Chondrocyte (in vitro differentiated cells): ENCODE results near the gene INTS4. TPM values are rescaled to one million over a fixed set of nuclear protein-coding genes. Genes with fewer than 3 reads are reported as not detected.
A peak's percentile ranks its signal among the peaks of the same experiment; 100 is the strongest.
"Not testable (repeated sequence)": the region's sequence is repeated elsewhere in the genome, so short reads cannot be mapped to it uniquely, and the experiment has no call there.

Source experiments
- DNase-seq: peaks from one replicate; pipeline ENCODE4 v3.0.0; 2021; ENCODE audit warnings: mixed read lengths, low spot score
- H3K27ac Mint-ChIP-seq: one replicate; pipeline ENCODE4 v1.8.0; 2021; ENCODE audit warnings: mild to moderate bottlenecking, moderate library complexity, mixed read lengths; ENCODE audit not compliant: unreplicated experiment
- H3K27me3 Mint-ChIP-seq: 2 replicates; pipeline ENCODE4 v1.8.0; 2021; ENCODE audit warnings: low read depth, mixed read lengths
- H3K36me3 Mint-ChIP-seq: 2 replicates; pipeline ENCODE4 v1.8.0; 2021; ENCODE audit warnings: low read depth, mixed read lengths
- H3K4me1 Mint-ChIP-seq: 2 replicates; pipeline ENCODE4 v1.8.0; 2021; ENCODE audit warnings: low read depth, mild to moderate bottlenecking, mixed read lengths
- H3K4me3 Mint-ChIP-seq: one replicate; pipeline ENCODE4 v1.8.0; 2021; ENCODE audit warnings: mild to moderate bottlenecking, moderate library complexity, mixed read lengths; ENCODE audit not compliant: unreplicated experiment
- H3K9me3 Mint-ChIP-seq: 2 replicates; pipeline ENCODE4 v1.8.0; 2021; ENCODE audit warnings: low read depth, mixed read lengths
- total RNA-seq: library from RNA; stranded (reverse); gene quantifications from 3 replicates; pipeline ENCODE4 v1.2.1, GENCODE V29; 2021
- TF ChIP-seq, protein P1 (sequence below): fragments of 200-600 bp; sonication (generic); IDR thresholded peaks from 2 replicates; pipeline ENCODE4 v1.5.0; 2021; ENCODE audit warnings: antibody characterized with exemption, mild to moderate bottlenecking, moderate library complexity

The INTS4 gene
- total RNA-seq, 1 donor from 2014 or later = 26.9 TPM

DNA sequence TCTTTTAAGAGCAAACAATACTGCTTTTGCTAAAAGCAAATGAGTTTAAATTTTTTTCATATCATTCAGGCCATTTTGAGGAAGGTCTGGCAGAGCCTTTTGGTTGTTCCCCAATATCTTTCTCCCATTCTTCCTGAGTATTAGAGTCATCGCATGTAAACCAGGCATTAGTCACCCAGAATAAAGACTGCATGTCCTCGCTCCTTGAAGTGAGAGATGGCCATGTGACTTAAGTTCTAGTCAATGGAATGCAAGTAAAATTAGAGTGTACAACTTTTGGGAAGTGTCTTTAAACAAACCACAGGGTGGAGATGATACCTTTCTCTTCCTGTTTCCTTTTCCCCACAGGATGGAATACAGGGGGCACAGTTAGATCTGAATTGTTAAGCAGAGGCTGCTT is 76.8 kb downstream of the INTS4 start:
- DNase-seq, H3K27me3 Mint-ChIP-seq, H3K36me3 Mint-ChIP-seq, H3K27ac Mint-ChIP-seq, H3K9me3 Mint-ChIP-seq, H3K4me3 Mint-ChIP-seq: not testable (repeated sequence)
- H3K4me1 Mint-ChIP-seq = peaks cover 30% of the 10 kb centered on the region

DNA sequence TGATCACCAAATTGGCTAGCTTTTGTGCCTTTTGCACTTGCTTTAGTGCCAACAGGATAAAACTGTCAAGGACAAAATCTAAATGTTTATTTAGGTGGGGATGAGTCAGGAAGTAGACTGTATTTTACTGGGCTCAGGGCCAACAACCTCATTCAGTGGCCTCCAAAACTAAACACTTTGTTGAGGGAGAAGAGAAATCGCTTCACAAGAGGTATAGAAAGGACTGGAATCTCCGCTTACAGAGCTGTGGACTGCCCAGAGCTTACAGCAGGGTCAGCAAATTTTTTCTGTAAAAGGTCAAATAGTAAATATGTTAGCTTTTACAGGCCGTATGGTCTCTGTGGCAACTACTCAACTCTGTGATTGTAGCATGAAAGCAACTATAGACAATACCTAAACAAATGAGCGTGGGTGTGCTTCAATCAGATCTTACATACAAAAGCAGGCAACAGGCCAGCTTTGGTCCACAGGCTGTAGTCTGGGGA is 80.1 kb downstream of the INTS4 start:
- Mint-ChIP-seq H3K4me1 (peaks cover 42% of the 10 kb centered on the region), H3K27ac (peak overlapping the region; percentile 95)
- H3K36me3 Mint-ChIP-seq = not testable (repeated sequence)

DNA sequence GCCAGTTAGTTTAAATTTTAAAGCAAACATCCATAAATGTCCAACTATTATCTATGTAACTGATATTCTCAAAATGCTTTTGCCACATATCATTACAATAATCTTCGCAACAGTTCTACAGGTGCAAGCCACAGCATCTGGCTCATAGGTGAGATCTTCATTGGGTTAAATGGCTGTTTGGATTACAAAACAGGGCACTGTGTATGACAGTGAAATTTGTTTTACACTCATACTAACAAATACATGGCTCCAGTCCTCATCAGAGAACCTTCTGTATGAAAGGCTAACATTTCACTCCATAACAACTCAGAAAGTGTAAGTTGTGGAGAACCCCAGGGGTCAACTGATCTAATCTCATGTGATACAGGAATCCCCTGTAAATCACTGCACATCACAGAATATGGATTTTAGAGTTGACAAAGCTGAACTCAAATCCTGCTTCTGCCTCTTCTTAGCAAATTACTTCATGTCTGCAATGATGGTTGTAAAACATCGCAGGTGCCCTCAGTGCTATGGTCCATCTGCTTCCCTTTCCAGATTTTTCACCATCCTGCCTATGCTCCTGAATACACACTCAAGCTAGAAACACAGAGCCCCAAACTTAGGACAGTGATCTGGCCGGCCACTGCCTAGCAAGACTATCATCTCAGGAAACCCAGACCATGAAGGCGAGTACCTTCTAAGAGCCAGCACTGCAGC is 80.7 kb downstream of the INTS4 start:
- Mint-ChIP-seq H3K27ac (peak overlapping the region; percentile 95), H3K4me1 (peaks cover 42% of the 10 kb centered on the region)
- not testable (repeated sequence) for H3K4me3 Mint-ChIP-seq, H3K36me3 Mint-ChIP-seq, DNase-seq, H3K9me3 Mint-ChIP-seq, H3K27me3 Mint-ChIP-seq

More for the DNA sequence above, 80.1 kb downstream of the INTS4 start:
- DNase-seq, H3K27me3 Mint-ChIP-seq, H3K4me3 Mint-ChIP-seq, H3K9me3 Mint-ChIP-seq: not testable (repeated sequence)

DNA sequence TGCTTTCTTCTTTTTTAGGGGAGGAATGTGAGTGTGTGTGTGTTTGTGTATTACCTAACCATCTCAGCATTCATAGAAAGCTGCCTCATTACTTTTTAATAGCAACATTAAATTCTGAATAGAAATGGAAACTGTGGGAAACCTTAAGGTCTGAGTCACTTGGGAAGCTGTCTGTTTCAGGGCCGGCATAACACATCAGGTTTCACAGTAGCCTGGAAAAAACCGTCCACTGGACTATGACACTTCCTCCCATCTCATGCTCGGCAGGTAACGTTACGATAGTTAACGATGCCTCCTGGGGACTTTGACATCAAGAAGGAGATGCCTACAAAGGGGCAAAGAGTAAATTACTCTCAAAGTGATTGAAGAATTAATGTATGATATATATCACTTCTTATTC is 83.6 kb downstream of the INTS4 start:
- H3K27ac Mint-ChIP-seq = peak overlapping the region; percentile 99
- not testable (repeated sequence) for DNase-seq, H3K36me3 Mint-ChIP-seq, H3K4me3 Mint-ChIP-seq, H3K27me3 Mint-ChIP-seq, H3K9me3 Mint-ChIP-seq
- H3K4me1 Mint-ChIP-seq = peaks cover 42% of the 10 kb centered on the region

DNA sequence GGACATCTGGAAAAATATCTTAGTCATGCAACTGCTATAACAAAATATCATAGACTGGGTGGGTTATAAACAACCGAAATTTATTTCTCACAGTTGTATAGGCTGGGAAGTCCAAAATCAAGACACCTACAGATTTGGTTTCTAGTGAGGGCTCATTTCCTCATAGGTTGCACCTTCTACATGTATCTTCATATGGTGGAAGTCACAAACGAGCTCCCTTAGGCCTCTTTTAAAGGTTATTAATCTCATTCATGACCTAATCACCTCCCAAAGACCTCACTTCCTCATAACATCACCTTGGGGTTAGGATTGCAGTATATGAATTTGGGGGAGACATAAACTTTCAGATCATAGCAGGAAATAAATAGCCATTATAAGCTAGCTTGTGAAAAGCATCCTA is 85.2 kb downstream of the INTS4 start:
- Mint-ChIP-seq H3K36me3 (peaks cover 5% of the 10 kb centered on the region), H3K27me3 (no peaks in the 10 kb centered on the region), H3K4me1 (peaks cover 28% of the 10 kb centered on the region), H3K4me3 (no peak overlapping the region), H3K9me3 (no peaks in the 10 kb centered on the region), H3K27ac (no peak overlapping the region)
- DNase-seq = no peak
- TF ChIP-seq, protein P1, sequence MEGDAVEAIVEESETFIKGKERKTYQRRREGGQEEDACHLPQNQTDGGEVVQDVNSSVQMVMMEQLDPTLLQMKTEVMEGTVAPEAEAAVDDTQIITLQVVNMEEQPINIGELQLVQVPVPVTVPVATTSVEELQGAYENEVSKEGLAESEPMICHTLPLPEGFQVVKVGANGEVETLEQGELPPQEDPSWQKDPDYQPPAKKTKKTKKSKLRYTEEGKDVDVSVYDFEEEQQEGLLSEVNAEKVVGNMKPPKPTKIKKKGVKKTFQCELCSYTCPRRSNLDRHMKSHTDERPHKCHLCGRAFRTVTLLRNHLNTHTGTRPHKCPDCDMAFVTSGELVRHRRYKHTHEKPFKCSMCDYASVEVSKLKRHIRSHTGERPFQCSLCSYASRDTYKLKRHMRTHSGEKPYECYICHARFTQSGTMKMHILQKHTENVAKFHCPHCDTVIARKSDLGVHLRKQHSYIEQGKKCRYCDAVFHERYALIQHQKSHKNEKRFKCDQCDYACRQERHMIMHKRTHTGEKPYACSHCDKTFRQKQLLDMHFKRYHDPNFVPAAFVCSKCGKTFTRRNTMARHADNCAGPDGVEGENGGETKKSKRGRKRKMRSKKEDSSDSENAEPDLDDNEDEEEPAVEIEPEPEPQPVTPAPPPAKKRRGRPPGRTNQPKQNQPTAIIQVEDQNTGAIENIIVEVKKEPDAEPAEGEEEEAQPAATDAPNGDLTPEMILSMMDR = no peak

DNA sequence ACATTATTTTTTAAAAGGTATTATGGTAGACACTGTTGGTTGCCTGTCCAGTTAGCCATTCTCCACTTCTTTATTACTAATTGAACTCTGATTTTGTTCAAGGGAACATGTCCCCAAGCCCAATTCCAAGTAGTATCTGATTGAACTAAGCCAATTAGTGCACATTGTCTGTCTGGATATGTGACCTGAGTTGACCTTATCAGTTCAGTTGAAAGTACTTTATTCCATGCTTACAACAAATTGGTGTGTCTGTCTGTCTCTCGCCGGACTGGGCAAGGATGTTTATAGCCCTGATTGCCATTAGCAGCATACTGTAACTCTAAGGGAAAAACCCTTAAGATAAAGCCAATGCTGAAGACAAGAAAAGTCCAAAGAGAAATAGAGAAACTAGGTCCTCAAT is 85.6 kb downstream of the INTS4 start:
- Mint-ChIP-seq H3K9me3 (no peaks in the 10 kb centered on the region), H3K27ac (no peak overlapping the region), H3K36me3 (peaks cover 7% of the 10 kb centered on the region), H3K4me1 (peaks cover 24% of the 10 kb centered on the region), H3K4me3 (no peak overlapping the region), H3K27me3 (no peaks in the 10 kb centered on the region)
- DNase-seq = no peak
- TF ChIP-seq, protein P1 = no peak

DNA sequence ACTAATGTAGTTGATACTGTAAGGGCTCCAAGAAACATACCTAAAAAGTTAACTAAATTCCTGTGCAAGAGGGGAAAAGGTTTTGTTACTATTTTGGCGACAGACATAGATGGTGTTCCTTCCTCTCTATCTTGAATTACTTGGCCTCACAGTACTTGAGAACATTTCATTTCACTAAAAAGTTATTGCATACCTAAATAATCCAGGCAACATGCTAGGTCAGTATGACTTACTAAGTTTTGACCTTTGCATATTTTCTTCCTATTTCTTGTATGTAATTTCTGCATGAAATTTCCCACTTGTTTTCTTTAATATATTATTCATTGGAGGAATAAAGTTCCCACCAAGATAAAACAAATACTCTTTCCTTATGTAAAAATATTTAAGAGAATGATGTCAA is 99.5 kb downstream of the INTS4 start:
- Mint-ChIP-seq H3K4me1 (peaks cover 36% of the 10 kb centered on the region), H3K27ac (peak overlapping the region; percentile 70)
- not testable (repeated sequence) for H3K27me3 Mint-ChIP-seq, H3K9me3 Mint-ChIP-seq, H3K4me3 Mint-ChIP-seq, DNase-seq, H3K36me3 Mint-ChIP-seq

DNA sequence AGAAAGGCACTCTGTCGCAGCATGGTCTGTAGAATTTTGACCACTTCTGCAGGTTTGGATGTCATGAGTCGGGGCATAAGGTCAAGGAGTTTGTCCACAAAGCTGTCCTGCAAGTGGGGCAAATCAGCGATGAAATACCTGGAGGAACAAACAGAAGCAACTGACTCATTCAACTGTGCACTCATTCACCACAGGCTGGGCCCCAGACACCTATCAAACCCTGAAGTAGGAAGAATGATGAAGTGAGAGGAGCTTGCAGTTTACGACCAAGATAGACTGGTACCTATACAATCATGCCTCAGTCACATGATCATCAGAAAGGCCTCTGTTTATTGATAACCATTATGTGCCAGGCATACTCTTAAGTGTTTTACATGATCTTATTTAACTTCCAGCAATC is 102.8 kb downstream of the INTS4 start:
- peaks cover 11% of the 10 kb centered on the region for H3K36me3 Mint-ChIP-seq
- not testable (repeated sequence) for H3K27me3 Mint-ChIP-seq, H3K9me3 Mint-ChIP-seq, H3K4me3 Mint-ChIP-seq, H3K27ac Mint-ChIP-seq, DNase-seq
- peaks cover 33% of the 10 kb centered on the region for H3K4me1 Mint-ChIP-seq

DNA sequence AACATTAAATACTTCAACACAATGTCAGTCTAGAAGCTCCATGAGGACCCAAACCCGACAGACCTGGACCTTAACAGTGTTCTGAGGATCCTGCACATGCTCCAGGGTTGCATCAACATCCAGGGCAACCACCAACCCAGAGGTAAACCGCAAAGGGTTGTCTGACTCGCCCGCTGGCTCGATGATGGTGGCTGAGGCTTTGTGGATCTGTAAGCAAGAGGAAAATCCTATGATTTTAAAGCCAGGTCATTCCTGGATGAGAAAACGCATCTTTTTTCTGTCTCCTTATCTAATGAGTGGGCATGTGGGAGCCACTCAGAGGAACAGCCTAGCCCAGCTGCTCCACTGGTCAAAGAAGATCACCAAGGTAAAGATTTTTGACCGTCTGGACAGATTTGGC is 103.2 kb downstream of the INTS4 start:
- DNase-seq, H3K27me3 Mint-ChIP-seq, H3K4me3 Mint-ChIP-seq, H3K27ac Mint-ChIP-seq, H3K9me3 Mint-ChIP-seq: not testable (repeated sequence)
- Mint-ChIP-seq H3K36me3 (peaks cover 11% of the 10 kb centered on the region), H3K4me1 (peaks cover 29% of the 10 kb centered on the region)

DNA sequence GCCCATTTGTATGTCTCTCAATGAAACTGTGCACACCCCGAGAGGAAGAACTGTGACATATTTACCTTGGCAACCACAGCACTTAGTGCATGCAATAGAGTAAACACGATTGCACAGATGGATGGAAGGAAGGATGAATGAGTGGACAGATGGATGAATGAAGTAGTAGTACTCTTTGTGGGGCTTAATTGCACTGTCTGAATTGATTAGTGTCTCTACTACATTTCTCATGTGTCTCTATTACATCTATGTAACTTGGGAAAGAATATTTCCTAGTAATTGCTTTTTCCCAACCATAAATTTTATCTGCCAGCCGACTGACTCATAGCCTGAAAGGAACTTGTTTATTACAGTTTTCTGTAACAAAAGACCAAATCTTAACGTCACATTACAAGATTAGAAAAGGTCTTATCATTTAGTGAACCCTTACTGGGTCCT is 103.8 kb downstream of the INTS4 start:
- Mint-ChIP-seq H3K36me3 (peaks cover 15% of the 10 kb centered on the region), H3K27ac (peak overlapping the region; percentile 8), H3K4me1 (peaks cover 23% of the 10 kb centered on the region)
- not testable (repeated sequence) for DNase-seq, H3K4me3 Mint-ChIP-seq, H3K9me3 Mint-ChIP-seq, H3K27me3 Mint-ChIP-seq

DNA sequence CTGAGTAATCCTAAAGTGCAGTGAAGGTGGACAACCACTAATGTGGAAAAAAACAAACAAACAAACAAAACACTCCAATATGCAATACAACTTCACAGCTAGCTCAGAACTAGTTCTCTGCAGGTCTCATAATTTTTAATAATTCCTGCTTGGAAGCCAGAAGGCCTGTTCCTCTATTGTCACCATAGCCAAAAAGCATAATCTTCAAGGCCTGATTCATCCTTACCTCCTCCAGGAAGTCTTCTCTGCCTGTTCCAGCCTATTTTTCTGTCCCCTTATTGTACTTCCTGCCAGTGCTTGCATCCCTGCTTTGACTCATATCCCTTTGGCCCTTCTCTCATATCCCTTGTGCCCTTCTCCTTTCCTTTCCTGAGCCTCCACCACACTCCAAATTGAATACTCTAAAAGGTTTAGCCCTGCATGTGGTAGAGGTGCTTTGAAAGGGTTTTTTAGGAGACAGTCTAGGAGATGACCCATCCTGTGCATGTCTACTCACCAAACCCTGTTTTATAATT is 104.3 kb downstream of the INTS4 start:
- not testable (repeated sequence) for DNase-seq, H3K4me3 Mint-ChIP-seq, H3K9me3 Mint-ChIP-seq, H3K27ac Mint-ChIP-seq, H3K27me3 Mint-ChIP-seq
- Mint-ChIP-seq H3K36me3 (peaks cover 15% of the 10 kb centered on the region), H3K4me1 (peaks cover 18% of the 10 kb centered on the region)
